Mucosa of descending colon (tissue), 3 donors: ENCODE measurements around the gene CD200R1. TPM values are rescaled to one million over a fixed set of nuclear protein-coding genes. Genes with fewer than 3 reads are reported as not detected.

ENCODE experiments used
- ATAC-seq: fragments of 200-7000 bp; cut with Tn5 transposase; one replicate; pipeline ENCODE4 v1.9.1; 2020; ENCODE audit warnings: mild to moderate bottlenecking, moderate library complexity
- DNase-seq, 3 donors: peaks; one replicate each; pipeline ENCODE4 v3.0.0-alpha.2; 2020
- H3K36me3 ChIP-seq: fragments of 200-600 bp; one replicate; pipeline ENCODE4 v1.8.0; 2021; ENCODE audit warnings: low read depth, mild to moderate bottlenecking
- H3K4me1 ChIP-seq: fragments of 200-600 bp; one replicate; pipeline ENCODE4 v1.8.0; 2021; ENCODE audit warnings: low read depth, mild to moderate bottlenecking
- H3K4me3 ChIP-seq: fragments of 200-600 bp; one replicate; pipeline ENCODE4 v1.8.0; 2021; ENCODE audit warnings: mild to moderate bottlenecking
- H3K9me3 ChIP-seq: fragments of 200-600 bp; one replicate; pipeline ENCODE4 v1.8.0; 2021; ENCODE audit warnings: mild to moderate bottlenecking
- CTCF ChIP-seq: fragments of 200-600 bp; IDR thresholded peaks from one replicate; pipeline ENCODE4 v1.8.0; 2022; ENCODE audit warnings: antibody characterized with exemption, mild to moderate bottlenecking
- intact Hi-C, 2 donors: fragments of 100-400 bp; cut with DNase I in 1 of 2; cut with micrococcal nuclease in 1 of 2; formaldehyde crosslinking; loops; one replicate each; pipeline versions ENCODE4 v1.11.0 to v1.11.1; 2022; cut with DNase I, micrococcal nuclease
- total RNA-seq, 3 donors: library from RNA; stranded (reverse); fragmentation: NEBNext Ultra II Directional in 2 of 3; extraction: Animal tissue kit (Norgen Biotek cat#: 25700) in 2 of 3; gene quantifications; one replicate each; pipeline versions ENCODE4 v1.2.1 to v1.2.4, GENCODE V29; 2021 to 2023
- donor health status: DM: no; HTN: no; CAD: no; lungs with moderate emphysema.
- donor health status: DM: no; HTN: no; CAD: no.
- donor health status: DM: no; HTN: yes; CAD: no.

The CD200R1 gene
- total RNA-seq, 3 donors from 2014 or later, result 0.52 to 2.6 (median 1.8) TPM

GRCh38 chr3:112980080-112980479 is 5.2 kb upstream of the CD200R1 start:
- ATAC-seq, result no peak
- H3K4me3 ChIP-seq, result no peak overlapping the region
- H3K36me3 ChIP-seq, result no peaks in the 10 kb centered on the region
- DNase-seq, result no peak
- no peak for TF ChIP-seq CTCF
- intact Hi-C loops, result no loop called here
- no peaks in the 10 kb centered on the region for H3K9me3 ChIP-seq
- no peaks in the 10 kb centered on the region for H3K4me1 ChIP-seq

GRCh38 chr3:112979244-112979832 is 4.4 kb upstream of the CD200R1 start:
- H3K9me3 ChIP-seq, result no peaks in the 10 kb centered on the region
- H3K36me3 ChIP-seq, result no peaks in the 10 kb centered on the region
- no peak overlapping the region for H3K4me3 ChIP-seq
- peak; percentile 48 for TF ChIP-seq CTCF
- intact Hi-C loops, result loop anchor here (5.0 to 10.0 kb wide), 3 partner anchors 245 to 335 kb away; partner anchors contain the start of gene CCDC80 (in 2 of the 2)
- DNase-seq, result peak in 1 of 3 donors; percentile 49
- no peak for ATAC-seq
- no peaks in the 10 kb centered on the region for H3K4me1 ChIP-seq

- Histone ChIP-seq H3K9me3 (no peaks in the 10 kb centered on the region), H3K4me3 (no peak overlapping the region), H3K36me3 (no peaks in the 10 kb centered on the region), H3K4me1 (no peaks in the 10 kb centered on the region)
- DNase-seq (no peak), ATAC-seq (no peak)
- intact Hi-C loops, result loop anchor here (5.0 to 10.0 kb wide), 3 partner anchors 242 to 332 kb away; partner anchors contain the start of gene CCDC80 (in 2 of the 2)
- no peak for TF ChIP-seq CTCF
Measured at GRCh38 chr3:112976953-112977352, 2.0 kb upstream of the CD200R1 start.

GRCh38 chr3:112976001-112976400 is 1.1 kb upstream of the CD200R1 start:
- TF ChIP-seq CTCF, result no peak
- H3K36me3 ChIP-seq, result no peaks in the 10 kb centered on the region
- ATAC-seq (no peak), DNase-seq (no peak)
- H3K9me3 ChIP-seq, result no peaks in the 10 kb centered on the region
- intact Hi-C loops, result loop anchor here (5.0 to 10.0 kb wide), 3 partner anchors 241 to 331 kb away; partner anchors contain the start of gene CCDC80 (in 2 of the 2)
- no peak overlapping the region for H3K4me3 ChIP-seq
- H3K4me1 ChIP-seq, result no peaks in the 10 kb centered on the region

- DNase-seq, result no peak
- Histone ChIP-seq H3K4me3 (no peak overlapping the region), H3K9me3 (no peaks in the 10 kb centered on the region), H3K36me3 (no peaks in the 10 kb centered on the region), H3K4me1 (no peaks in the 10 kb centered on the region)
- no peak for TF ChIP-seq CTCF
- peak; percentile 44 for ATAC-seq
- intact Hi-C loops, result loop anchor here (10.0 kb wide), 2 partner anchors 239 to 329 kb away; partner anchors contain the start of gene CCDC80 (in 2 of the 2)
Measured at GRCh38 chr3:112974178-112974517, 755 bp downstream of the CD200R1 start.
